Measurements from ENCODE around the gene ARPC5L. TPM values are rescaled to one million over a fixed set of nuclear protein-coding genes. Genes with fewer than 3 reads are reported as not detected.

The ARPC5L gene
- total and polyA plus RNA-seq, 2 of the 13 experiments (the other 11 are each of a cell fraction or from before 2014, with no cell fraction given), result 29.9 to 33.8 TPM

DNA sequence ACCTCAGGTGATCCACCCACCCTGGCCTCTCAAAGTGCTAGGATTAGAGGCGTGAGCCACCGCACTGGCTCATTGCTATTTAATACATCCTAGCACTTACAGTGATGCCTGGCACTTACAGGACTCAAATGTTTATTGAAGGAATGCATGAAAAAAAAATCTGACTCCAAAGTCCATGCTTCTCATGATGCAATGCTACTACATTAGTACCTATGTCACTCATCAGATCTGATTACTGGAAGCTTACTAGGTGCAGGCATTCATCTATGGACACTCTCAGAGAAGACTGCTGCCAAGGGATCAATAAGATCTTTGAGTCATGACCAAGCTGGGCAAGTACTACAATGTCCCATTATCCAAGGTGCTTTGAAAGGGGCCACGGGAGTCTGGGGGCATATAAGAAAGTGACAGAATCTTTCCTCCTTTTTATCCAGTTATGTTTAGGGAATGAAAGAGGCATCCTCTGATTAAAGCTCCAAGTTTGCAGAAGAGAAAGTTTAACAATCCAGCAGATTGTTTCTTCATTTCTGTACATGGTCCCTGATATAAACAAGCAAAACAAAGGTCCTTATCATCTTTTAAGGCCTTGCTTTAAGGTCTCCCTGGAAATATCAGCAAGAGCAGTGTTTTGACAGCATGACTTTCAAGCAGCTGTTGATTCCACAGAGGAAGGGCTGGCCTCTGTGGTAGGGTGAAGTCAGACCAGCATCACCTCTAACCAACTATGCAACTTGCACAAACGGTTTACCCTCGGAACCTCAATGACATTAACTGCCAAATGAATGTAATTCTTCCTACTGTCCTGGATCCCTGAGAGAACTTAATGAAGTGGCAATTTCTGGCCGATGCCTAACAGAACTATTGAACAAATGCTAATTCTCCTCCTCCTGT is 35.9 kb downstream of the ARPC5L start (continued):
- TF ChIP-seq, protein P1, sequence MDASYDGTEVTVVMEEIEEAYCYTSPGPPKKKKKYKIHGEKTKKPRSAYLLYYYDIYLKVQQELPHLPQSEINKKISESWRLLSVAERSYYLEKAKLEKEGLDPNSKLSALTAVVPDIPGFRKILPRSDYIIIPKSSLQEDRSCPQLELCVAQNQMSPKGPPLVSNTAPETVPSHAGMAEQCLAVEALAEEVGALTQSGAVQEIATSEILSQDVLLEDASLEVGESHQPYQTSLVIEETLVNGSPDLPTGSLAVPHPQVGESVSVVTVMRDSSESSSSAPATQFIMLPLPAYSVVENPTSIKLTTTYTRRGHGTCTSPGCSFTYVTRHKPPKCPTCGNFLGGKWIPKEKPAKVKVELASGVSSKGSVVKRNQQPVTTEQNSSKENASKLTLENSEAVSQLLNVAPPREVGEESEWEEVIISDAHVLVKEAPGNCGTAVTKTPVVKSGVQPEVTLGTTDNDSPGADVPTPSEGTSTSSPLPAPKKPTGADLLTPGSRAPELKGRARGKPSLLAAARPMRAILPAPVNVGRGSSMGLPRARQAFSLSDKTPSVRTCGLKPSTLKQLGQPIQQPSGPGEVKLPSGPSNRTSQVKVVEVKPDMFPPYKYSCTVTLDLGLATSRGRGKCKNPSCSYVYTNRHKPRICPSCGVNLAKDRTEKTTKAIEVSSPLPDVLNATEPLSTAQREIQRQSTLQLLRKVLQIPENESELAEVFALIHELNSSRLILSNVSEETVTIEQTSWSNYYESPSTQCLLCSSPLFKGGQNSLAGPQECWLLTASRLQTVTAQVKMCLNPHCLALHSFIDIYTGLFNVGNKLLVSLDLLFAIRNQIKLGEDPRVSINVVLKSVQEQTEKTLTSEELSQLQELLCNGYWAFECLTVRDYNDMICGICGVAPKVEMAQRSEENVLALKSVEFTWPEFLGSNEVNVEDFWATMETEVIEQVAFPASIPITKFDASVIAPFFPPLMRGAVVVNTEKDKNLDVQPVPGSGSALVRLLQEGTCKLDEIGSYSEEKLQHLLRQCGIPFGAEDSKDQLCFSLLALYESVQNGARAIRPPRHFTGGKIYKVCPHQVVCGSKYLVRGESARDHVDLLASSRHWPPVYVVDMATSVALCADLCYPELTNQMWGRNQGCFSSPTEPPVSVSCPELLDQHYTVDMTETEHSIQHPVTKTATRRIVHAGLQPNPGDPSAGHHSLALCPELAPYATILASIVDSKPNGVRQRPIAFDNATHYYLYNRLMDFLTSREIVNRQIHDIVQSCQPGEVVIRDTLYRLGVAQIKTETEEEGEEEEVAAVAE (CRISPR knock-in tag; IDR thresholded peaks at IDR 0.05; ENCODE audit: borderline replicate concordance), result no peak
- TF ChIP-seq, protein P2, sequence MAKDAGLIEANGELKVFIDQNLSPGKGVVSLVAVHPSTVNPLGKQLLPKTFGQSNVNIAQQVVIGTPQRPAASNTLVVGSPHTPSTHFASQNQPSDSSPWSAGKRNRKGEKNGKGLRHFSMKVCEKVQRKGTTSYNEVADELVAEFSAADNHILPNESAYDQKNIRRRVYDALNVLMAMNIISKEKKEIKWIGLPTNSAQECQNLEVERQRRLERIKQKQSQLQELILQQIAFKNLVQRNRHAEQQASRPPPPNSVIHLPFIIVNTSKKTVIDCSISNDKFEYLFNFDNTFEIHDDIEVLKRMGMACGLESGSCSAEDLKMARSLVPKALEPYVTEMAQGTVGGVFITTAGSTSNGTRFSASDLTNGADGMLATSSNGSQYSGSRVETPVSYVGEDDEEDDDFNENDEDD (CRISPR knock-in tag; IDR thresholded peaks at IDR 0.05; ENCODE audit: borderline replicate concordance), result no peak
- no peak for TF ChIP-seq ZNF256 (CRISPR knock-in tag; conservative IDR thresholded peaks at IDR 0.05)
- TF ChIP-seq ZKSCAN5 (CRISPR knock-in tag; IDR thresholded peaks at IDR 0.05), result no peak
- TF ChIP-seq ZNF780A (CRISPR knock-in tag; IDR thresholded peaks at IDR 0.05), result peak; percentile 73; the same call in 1 of the 2 replicates
- peak; percentile 62; the same call in 1 of the 2 replicates for TF ChIP-seq SOX5 (CRISPR knock-in tag; IDR thresholded peaks at IDR 0.05; ENCODE audit: borderline replicate concordance)
- TF ChIP-seq, protein P3, sequence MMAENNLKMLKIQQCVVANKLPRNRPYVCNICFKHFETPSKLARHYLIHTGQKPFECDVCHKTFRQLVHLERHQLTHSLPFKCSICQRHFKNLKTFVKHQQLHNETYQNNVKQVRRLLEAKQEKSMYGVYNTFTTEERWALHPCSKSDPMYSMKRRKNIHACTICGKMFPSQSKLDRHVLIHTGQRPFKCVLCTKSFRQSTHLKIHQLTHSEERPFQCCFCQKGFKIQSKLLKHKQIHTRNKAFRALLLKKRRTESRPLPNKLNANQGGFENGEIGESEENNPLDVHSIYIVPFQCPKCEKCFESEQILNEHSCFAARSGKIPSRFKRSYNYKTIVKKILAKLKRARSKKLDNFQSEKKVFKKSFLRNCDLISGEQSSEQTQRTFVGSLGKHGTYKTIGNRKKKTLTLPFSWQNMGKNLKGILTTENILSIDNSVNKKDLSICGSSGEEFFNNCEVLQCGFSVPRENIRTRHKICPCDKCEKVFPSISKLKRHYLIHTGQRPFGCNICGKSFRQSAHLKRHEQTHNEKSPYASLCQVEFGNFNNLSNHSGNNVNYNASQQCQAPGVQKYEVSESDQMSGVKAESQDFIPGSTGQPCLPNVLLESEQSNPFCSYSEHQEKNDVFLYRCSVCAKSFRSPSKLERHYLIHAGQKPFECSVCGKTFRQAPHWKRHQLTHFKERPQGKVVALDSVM (CRISPR knock-in tag; IDR thresholded peaks at IDR 0.05), result peak; percentile 30; the same call in 1 of the 2 replicates
- TF ChIP-seq, protein P4, sequence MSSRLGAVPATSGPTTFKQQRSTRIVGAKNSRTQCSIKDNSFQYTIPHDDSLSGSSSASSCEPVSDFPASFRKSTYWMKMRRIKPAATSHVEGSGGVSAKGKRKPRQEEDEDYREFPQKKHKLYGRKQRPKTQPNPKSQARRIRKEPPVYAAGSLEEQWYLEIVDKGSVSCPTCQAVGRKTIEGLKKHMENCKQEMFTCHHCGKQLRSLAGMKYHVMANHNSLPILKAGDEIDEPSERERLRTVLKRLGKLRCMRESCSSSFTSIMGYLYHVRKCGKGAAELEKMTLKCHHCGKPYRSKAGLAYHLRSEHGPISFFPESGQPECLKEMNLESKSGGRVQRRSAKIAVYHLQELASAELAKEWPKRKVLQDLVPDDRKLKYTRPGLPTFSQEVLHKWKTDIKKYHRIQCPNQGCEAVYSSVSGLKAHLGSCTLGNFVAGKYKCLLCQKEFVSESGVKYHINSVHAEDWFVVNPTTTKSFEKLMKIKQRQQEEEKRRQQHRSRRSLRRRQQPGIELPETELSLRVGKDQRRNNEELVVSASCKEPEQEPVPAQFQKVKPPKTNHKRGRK (CRISPR knock-in tag; IDR thresholded peaks at IDR 0.05), result no peak
- TF ChIP-seq, protein P5, sequence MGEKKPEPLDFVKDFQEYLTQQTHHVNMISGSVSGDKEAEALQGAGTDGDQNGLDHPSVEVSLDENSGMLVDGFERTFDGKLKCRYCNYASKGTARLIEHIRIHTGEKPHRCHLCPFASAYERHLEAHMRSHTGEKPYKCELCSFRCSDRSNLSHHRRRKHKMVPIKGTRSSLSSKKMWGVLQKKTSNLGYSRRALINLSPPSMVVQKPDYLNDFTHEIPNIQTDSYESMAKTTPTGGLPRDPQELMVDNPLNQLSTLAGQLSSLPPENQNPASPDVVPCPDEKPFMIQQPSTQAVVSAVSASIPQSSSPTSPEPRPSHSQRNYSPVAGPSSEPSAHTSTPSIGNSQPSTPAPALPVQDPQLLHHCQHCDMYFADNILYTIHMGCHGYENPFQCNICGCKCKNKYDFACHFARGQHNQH (CRISPR knock-in tag; IDR thresholded peaks at IDR 0.05), result 0 out of 2 replicates have a peak, but pooled peaks have one; percentile 28
- no peak for TF ChIP-seq ZNF274 (CRISPR knock-in tag; IDR thresholded peaks at IDR 0.05)
- no peak for TF ChIP-seq SRSF4 (IDR thresholded peaks at IDR 0.05; ENCODE audit: low read depth, low read length, poor library complexity, severe bottlenecking)
- TF ChIP-seq FOXO1 (CRISPR knock-in tag; IDR thresholded peaks at IDR 0.05), result peak; percentile 45; the same call in 1 of the 2 replicates
- no peak for TF ChIP-seq SIX1 (CRISPR knock-in tag; IDR thresholded peaks at IDR 0.05; ENCODE audit: borderline replicate concordance)
- TF ChIP-seq TARDBP (CRISPR knock-in tag; IDR thresholded peaks at IDR 0.05), result no peak; the same call in 1 of the 2 replicates
